HepG2 (cell line): ENCODE results near the gene SINHCAF. TPM values are rescaled to one million over a fixed set of nuclear protein-coding genes. Genes with fewer than 3 reads are reported as not detected.

ENCODE experiments used
- ATAC-seq: fragments of 200-7000 bp; cut with Tn5 transposase; 3 replicates; pipeline ENCODE4 v1.9.1; 2020; ENCODE audit warnings: mild to moderate bottlenecking, moderate library complexity
- BruUV-seq: library from RNA; stranded (reverse); fragments of 400-500 nt; replicated peaks from 2 replicates; lab custom pipeline; 2021; lab: Mats Ljungman, UMichigan
- CTCF ChIA-PET: fragments of 300-600 bp; formaldehyde crosslinking; extraction: SDS; loops from one replicate; lab custom pipeline; 2021; ENCODE audit warnings: low total read pairs, inconsistent platforms, low intra/inter-chr PET ratio; lab: Yijun Ruan, JAX
- POLR2A ChIA-PET: fragments of 350-600 bp; sonication (Branson Sonifier 250); formaldehyde crosslinking; loops from one replicate; lab custom pipeline; 2020; ENCODE audit warnings: antibody characterized with exemption, inconsistent platforms; lab: Yijun Ruan, JAX
- DNase-seq: peaks from one replicate; pipeline ENCODE4 v3.0.0-alpha.2; 2015; ENCODE audit warnings: low spot score
- FAIRE-seq: peaks from 3 replicates; lab custom pipeline; 2011; peaks lifted over from hg19 to GRCh38; lab: Jason Lieb, UNC
- H2AFZ ChIP-seq: one replicate; pipeline ENCODE4 v1.6.1; 2011; ENCODE audit warnings: low read length, inconsistent platforms
- H3K27ac ChIP-seq: fragments of 300-600 bp; 3 replicates; pipeline ENCODE4 v1.8.0; 2011; ENCODE audit warnings: mixed run types, mild to moderate bottlenecking, mixed read lengths, low read length, inconsistent platforms; ENCODE audit not compliant: insufficient read depth; ENCODE audit errors: extremely low read length
- H3K27me3 ChIP-seq, 2 experiments: fragments of 200-600 bp in 1 of 2; 2 replicates in 1 of 2; 3 replicates in 1 of 2; pipeline versions ENCODE4 v1.6.0 to v1.8.0; 2011; ENCODE audit warnings: low read length in 2 of 2, mild to moderate bottlenecking in 2 of 2, moderate library complexity in 2 of 2, inconsistent platforms in 1 of 2; ENCODE audit not compliant: insufficient read depth in 2 of 2, control insufficient read depth in 1 of 2
- H3K36me3 ChIP-seq, 2 experiments: fragments of 200-600 bp in 1 of 2; replicated peaks in 1 of 2; 2 replicates in 1 of 2; 3 replicates in 1 of 2; pipeline versions ENCODE4 v1.5.1 to v1.8.0; 2011; ENCODE audit warnings: low read length in 2 of 2, inconsistent platforms in 1 of 2; ENCODE audit not compliant: insufficient read depth in 2 of 2, control insufficient read depth in 1 of 2
- H3K4me1 ChIP-seq: 2 replicates; pipeline ENCODE4 v1.5.1; 2012; ENCODE audit warnings: low read length, inconsistent platforms; ENCODE audit not compliant: insufficient read depth
- H3K4me2 ChIP-seq: 2 replicates; pipeline ENCODE4 v1.6.0; 2011; ENCODE audit warnings: low read depth, low read length, inconsistent platforms
- H3K4me3 ChIP-seq, 3 experiments: fragments of 200-600 bp in 1 of 3; sonication (generic), shearing (Covaris generic) in 1 of 3; replicated peaks in 1 of 3; 2 replicates each; pipeline ENCODE4 v1.5.1; 2011 to 2016; ENCODE audit warnings: low read length in 3 of 3, inconsistent platforms in 2 of 3, low read depth in 2 of 3, mild to moderate bottlenecking in 2 of 3, control low read depth in 1 of 3, mixed read lengths in 1 of 3; ENCODE audit not compliant: insufficient read depth in 1 of 3
- H3K79me2 ChIP-seq: one replicate; pipeline ENCODE4 v1.6.1; 2011; ENCODE audit warnings: low read length, inconsistent platforms; ENCODE audit not compliant: insufficient read depth
- H3K9ac ChIP-seq: 2 replicates; pipeline ENCODE4 v1.6.0; 2011; ENCODE audit warnings: mild to moderate bottlenecking, low read depth, low read length, inconsistent platforms; ENCODE audit not compliant: insufficient read depth
- H3K9me3 ChIP-seq: 2 replicates; pipeline ENCODE4 v1.5.1; 2012; ENCODE audit warnings: mild to moderate bottlenecking, low read length
- H4K20me1 ChIP-seq: 2 replicates; pipeline ENCODE4 v1.6.0; 2011; ENCODE audit warnings: inconsistent platforms, mild to moderate bottlenecking, low read length, moderate library complexity; ENCODE audit not compliant: insufficient read depth
- ARID3A ChIP-seq: IDR thresholded peaks from 2 replicates; pipeline ENCODE4 v1.6.1; 2012; ENCODE audit warnings: low read depth, low read length, improper control_type of control experiment
- ATF1 ChIP-seq: IDR thresholded peaks from 2 replicates; pipeline ENCODE4 v1.6.1; 2016; ENCODE audit warnings: mild to moderate bottlenecking, control low read depth
- HOXA3 ChIP-seq: sonication (generic); formaldehyde crosslinking; IDR thresholded peaks from 2 replicates; pipeline ENCODE4 v1.5.0; 2020; ENCODE audit warnings: missing genetic modification reagents
- MAX ChIP-seq: IDR thresholded peaks from 2 replicates; pipeline ENCODE4 v1.6.1; 2012; ENCODE audit warnings: inconsistent platforms
- NFRKB ChIP-seq: fragments of 450-650 bp; IDR thresholded peaks from 2 replicates; pipeline ENCODE4 v1.6.1; 2017
- RCOR2 ChIP-seq: IDR thresholded peaks from 2 replicates; pipeline ENCODE4 v1.6.1; 2016; ENCODE audit warnings: missing biosample characterization, missing genetic modification reagents
- SIX1 ChIP-seq: sonication (generic); formaldehyde crosslinking; IDR thresholded peaks from 2 replicates; pipeline ENCODE4 v1.4.0; 2020; ENCODE audit warnings: missing genetic modification reagents, borderline replicate concordance
- SUZ12 ChIP-seq: fragments of 150-350 bp; IDR thresholded peaks from 2 replicates; pipeline ENCODE4 v1.6.1; 2014; ENCODE audit warnings: low read depth, low read length
- YEATS4 ChIP-seq: sonication (generic); formaldehyde crosslinking; IDR thresholded peaks from 2 replicates; pipeline ENCODE4 v1.4.0; 2020; ENCODE audit warnings: missing genetic modification reagents, borderline replicate concordance
- ZBTB44 ChIP-seq: sonication (generic); formaldehyde crosslinking; IDR thresholded peaks from 2 replicates; pipeline ENCODE4 v1.4.0; 2020; ENCODE audit warnings: missing genetic modification reagents
- ZNF441 ChIP-seq: sonication (generic); formaldehyde crosslinking; IDR thresholded peaks from 2 replicates; pipeline ENCODE4 v1.7.0; 2021; ENCODE audit warnings: missing genetic modification reagents, borderline replicate concordance
- ZNF564 ChIP-seq: sonication (generic); formaldehyde crosslinking; IDR thresholded peaks from 2 replicates; pipeline ENCODE4 v1.8.1; 2023; ENCODE audit warnings: mild to moderate bottlenecking, missing genetic modification reagents
- WGBS: methylation state at CpG from one replicate; pipeline ENCODE4 v1.1.6; 2017; ENCODE audit warnings: low lambda C conversion rate; 5-methylcytosine and 5-hydroxymethylcytosine counted together
- in situ Hi-C: cut with HindIII; loops from 2 replicates; pipeline ENCODE4 v1.10.0; 2017; ENCODE audit warnings: low pct_unique_long_range_greater_than_20kb; ENCODE audit not compliant: extremely low pct_ligation_motif_present
- intact Hi-C: fragments of 100-400 bp; cut with micrococcal nuclease; formaldehyde crosslinking; loops from one replicate; pipeline ENCODE4 v1.10.0; 2022; ENCODE audit not compliant: unreplicated experiment
- polyA plus RNA-seq, 8 experiments: library from polyadenylated mRNA; depleted of rRNA in 3 of 8; stranded (reverse) in 7 of 8; unstranded in 1 of 8; fragments of >200 nt; fragmentation: Illumina TruSeq in 4 of 8; extraction: Trizol in 4 of 8; gene quantifications; 2 replicates each; pipeline versions ENCODE4 v1.2.1 to v1.2.3, GENCODE V29; 2011 to 2016; ENCODE audit warnings: low read depth in 4 of 8, missing spikeins in 1 of 8, mixed read lengths in 1 of 8; ENCODE audit not compliant: insufficient read depth in 1 of 8
- total RNA-seq, 5 experiments: library from RNA; depleted of rRNA; stranded (reverse); fragments of >200 nt; fragmentation: Illumina TruSeq; extraction: Trizol; gene quantifications; 2 replicates each; pipeline ENCODE4 v1.2.3, GENCODE V29; 2016; ENCODE audit warnings: low read depth in 1 of 5
- TF ChIP-seq, protein P1 (sequence below): sonication (generic); formaldehyde crosslinking; IDR thresholded peaks from 2 replicates; pipeline ENCODE4 v1.5.1; 2020; ENCODE audit warnings: mild to moderate bottlenecking, missing genetic modification reagents, moderate library complexity

SINHCAF gene
- total and polyA plus RNA-seq, 2 of the 13 experiments (the other 11 are each of a cell fraction or from before 2014, with no cell fraction given) = 54.6 to 97.8 TPM

- no TSS peak for BruUV-seq
- DNase-seq = no peak
- CTCF ChIA-PET = no interaction called here
Measured at GRCh38 chr12:31312431-31312830, 13.5 kb downstream of the SINHCAF start.

GRCh38 chr12:31311634-31312258 lies 14.2 kb downstream of the SINHCAF start:
- no peak overlapping the region for H2AFZ ChIP-seq
- ChIA-PET POLR2A (no interaction called here), CTCF (no interaction called here)
- peaks cover 94% of the 10 kb centered on the region for H4K20me1 ChIP-seq
- H3K4me2 ChIP-seq = no peak overlapping the region
- H3K9me3 ChIP-seq = no peaks in the 10 kb centered on the region
- in situ Hi-C loops (no loop called here), intact Hi-C loops (no loop called here)
- peaks cover 5 to 28% of the 10 kb centered on the region in 2 experiments; a peak in 4 of 5 replicates for H3K36me3 ChIP-seq
- DNase-seq = no peak
- no peak for ATAC-seq
- H3K79me2 ChIP-seq = peaks cover 98% of the 10 kb centered on the region
- H3K4me3 ChIP-seq = no peak overlapping the region
- no peak overlapping the region for H3K27ac ChIP-seq
- 97% methylated on average over 2 of the region's 2 CpGs for WGBS
- H3K9ac ChIP-seq = no peak overlapping the region
- BruUV-seq = TSS peak; percentile 2
- peaks cover 26% of the 10 kb centered on the region for H3K4me1 ChIP-seq
- FAIRE-seq = no peak
- H3K27me3 ChIP-seq = no peaks in the 10 kb centered on the region
- TF ChIP-seq HOXA3 (no peak), SIX1 (CRISPR knock-in tag) (no peak), ZBTB44 (CRISPR knock-in tag) (no peak), NFRKB (no peak), ARID3A (no peak), YEATS4 (no peak)
- TF ChIP-seq, protein P1, sequence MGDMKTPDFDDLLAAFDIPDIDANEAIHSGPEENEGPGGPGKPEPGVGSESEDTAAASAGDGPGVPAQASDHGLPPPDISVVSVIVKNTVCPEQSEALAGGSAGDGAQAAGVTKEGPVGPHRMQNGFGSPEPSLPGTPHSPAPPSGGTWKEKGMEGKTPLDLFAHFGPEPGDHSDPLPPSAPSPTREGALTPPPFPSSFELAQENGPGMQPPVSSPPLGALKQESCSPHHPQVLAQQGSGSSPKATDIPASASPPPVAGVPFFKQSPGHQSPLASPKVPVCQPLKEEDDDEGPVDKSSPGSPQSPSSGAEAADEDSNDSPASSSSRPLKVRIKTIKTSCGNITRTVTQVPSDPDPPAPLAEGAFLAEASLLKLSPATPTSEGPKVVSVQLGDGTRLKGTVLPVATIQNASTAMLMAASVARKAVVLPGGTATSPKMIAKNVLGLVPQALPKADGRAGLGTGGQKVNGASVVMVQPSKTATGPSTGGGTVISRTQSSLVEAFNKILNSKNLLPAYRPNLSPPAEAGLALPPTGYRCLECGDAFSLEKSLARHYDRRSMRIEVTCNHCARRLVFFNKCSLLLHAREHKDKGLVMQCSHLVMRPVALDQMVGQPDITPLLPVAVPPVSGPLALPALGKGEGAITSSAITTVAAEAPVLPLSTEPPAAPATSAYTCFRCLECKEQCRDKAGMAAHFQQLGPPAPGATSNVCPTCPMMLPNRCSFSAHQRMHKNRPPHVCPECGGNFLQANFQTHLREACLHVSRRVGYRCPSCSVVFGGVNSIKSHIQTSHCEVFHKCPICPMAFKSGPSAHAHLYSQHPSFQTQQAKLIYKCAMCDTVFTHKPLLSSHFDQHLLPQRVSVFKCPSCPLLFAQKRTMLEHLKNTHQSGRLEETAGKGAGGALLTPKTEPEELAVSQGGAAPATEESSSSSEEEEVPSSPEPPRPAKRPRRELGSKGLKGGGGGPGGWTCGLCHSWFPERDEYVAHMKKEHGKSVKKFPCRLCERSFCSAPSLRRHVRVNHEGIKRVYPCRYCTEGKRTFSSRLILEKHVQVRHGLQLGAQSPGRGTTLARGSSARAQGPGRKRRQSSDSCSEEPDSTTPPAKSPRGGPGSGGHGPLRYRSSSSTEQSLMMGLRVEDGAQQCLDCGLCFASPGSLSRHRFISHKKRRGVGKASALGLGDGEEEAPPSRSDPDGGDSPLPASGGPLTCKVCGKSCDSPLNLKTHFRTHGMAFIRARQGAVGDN (CRISPR knock-in tag) = no peak

More at GRCh38 chr12:31312431-31312830, 13.5 kb downstream of the SINHCAF start:
- H3K36me3 ChIP-seq = peaks cover 2 to 24% of the 10 kb centered on the region in 2 experiments; a peak in 3 of 5 replicates
- TF ChIP-seq MAX = no peak
- no peak for TF ChIP-seq SUZ12
- TF ChIP-seq ZNF441 (CRISPR knock-in tag) = no peak
- TF ChIP-seq RCOR2 (CRISPR knock-in tag) = no peak
- no peak for TF ChIP-seq ZNF564
- no peak for TF ChIP-seq ATF1 (CRISPR knock-in tag)
- H4K20me1 ChIP-seq = peaks cover 94% of the 10 kb centered on the region
- H2AFZ ChIP-seq = no peak overlapping the region
- POLR2A ChIA-PET = no interaction called here
- peaks cover 33% of the 10 kb centered on the region for H3K4me1 ChIP-seq
- H3K9me3 ChIP-seq = no peaks in the 10 kb centered on the region
- intact Hi-C loops (no loop called here), in situ Hi-C loops (no loop called here)
- no peak overlapping the region for H3K9ac ChIP-seq
- H3K27ac ChIP-seq = no peak overlapping the region
- peaks cover 98% of the 10 kb centered on the region for H3K79me2 ChIP-seq
- no peak overlapping the region for H3K4me2 ChIP-seq
- ATAC-seq (no peak), FAIRE-seq (no peak)
- no peaks in the 10 kb centered on the region for H3K27me3 ChIP-seq
- H3K4me3 ChIP-seq = no peak overlapping the region
- WGBS = 94% methylated on average over 1 of the region's 1 CpG
